WTC11 (cell line): Measurements from ENCODE around the gene CPEB4. TPM values are rescaled to one million over a fixed set of nuclear protein-coding genes. Genes with fewer than 3 reads are reported as not detected.

Experiments used
- ATAC-seq: fragments of 200-7000 bp; cut with Tn5 transposase; 2 replicates; pipeline ENCODE4 v1.10.0; 2021; ENCODE audit warnings: mild to moderate bottlenecking, moderate library complexity
- CTCF ChIA-PET: fragments of 300-600 bp; sonication (Branson Sonifier 250); formaldehyde crosslinking; loops from one replicate; lab custom pipeline; 2021; ENCODE audit warnings: antibody characterized with exemption; lab: Charles Lee
- POLR2A ChIA-PET: fragments of 350-600 bp; sonication (Branson Sonifier 250); formaldehyde crosslinking; loops from one replicate; lab custom pipeline; 2021; ENCODE audit warnings: antibody characterized with exemption; lab: Charles Lee
- DNase-seq: peaks from one replicate; pipeline ENCODE4 v3.0.0; 2021; ENCODE audit warnings: low spot score
- H3K27ac Mint-ChIP-seq: 2 replicates; pipeline ENCODE4 v1.8.0; 2021; ENCODE audit warnings: mixed read lengths
- H3K27me3 Mint-ChIP-seq: 2 replicates; pipeline ENCODE4 v1.8.0; 2021; ENCODE audit warnings: low read depth, mild to moderate bottlenecking, moderate library complexity, mixed read lengths
- H3K36me3 Mint-ChIP-seq: 2 replicates; pipeline ENCODE4 v1.8.0; 2021; ENCODE audit warnings: mixed read lengths
- H3K4me1 Mint-ChIP-seq: 2 replicates; pipeline ENCODE4 v1.8.0; 2022; ENCODE audit warnings: mixed read lengths
- H3K4me3 Mint-ChIP-seq: 2 replicates; pipeline ENCODE4 v1.8.0; 2021; ENCODE audit warnings: mild to moderate bottlenecking, moderate library complexity, mixed read lengths
- H3K9me3 Mint-ChIP-seq: 2 replicates; pipeline ENCODE4 v1.8.0; 2021; ENCODE audit warnings: mixed read lengths
- AFF4 ChIP-seq: sonication (generic); formaldehyde crosslinking; IDR thresholded peaks from 2 replicates; pipeline ENCODE4 v1.8.1; 2023; ENCODE audit warnings: mild to moderate bottlenecking, missing genetic modification reagents, borderline replicate concordance
- ATF2 ChIP-seq: sonication (generic); formaldehyde crosslinking; IDR thresholded peaks from 2 replicates; pipeline ENCODE4 v1.8.1; 2022; ENCODE audit warnings: low read depth, missing genetic modification reagents, borderline replicate concordance
- CTCF ChIP-seq: fragments of 200-600 bp; IDR thresholded peaks from 2 replicates; pipeline ENCODE4 v1.8.0; 2022; ENCODE audit warnings: antibody characterized with exemption
- ELF4 ChIP-seq: sonication (generic); formaldehyde crosslinking; IDR thresholded peaks from 2 replicates; pipeline ENCODE4 v1.8.1; 2022; ENCODE audit warnings: low read depth, mild to moderate bottlenecking, moderate library complexity, missing genetic modification reagents
- ERG ChIP-seq: fragments of 250-450 bp; sonication (Bioruptor Pico); IDR thresholded peaks from 2 replicates; pipeline ENCODE4 v1.8.0; 2021; ENCODE audit warnings: mild to moderate bottlenecking
- FOXK1 ChIP-seq: sonication (generic); formaldehyde crosslinking; IDR thresholded peaks from 2 replicates; pipeline ENCODE4 v1.8.0; 2022; ENCODE audit warnings: mild to moderate bottlenecking, moderate library complexity, missing genetic modification reagents
- FOXP1 ChIP-seq: sonication (generic); formaldehyde crosslinking; IDR thresholded peaks from 2 replicates; pipeline ENCODE4 v1.8.0; 2022; ENCODE audit warnings: missing genetic modification reagents, mild to moderate bottlenecking, moderate library complexity, borderline replicate concordance
- GRHL2 ChIP-seq: fragments of 250-450 bp; sonication (Bioruptor Pico); IDR thresholded peaks from 2 replicates; pipeline ENCODE4 v1.8.0; 2022; ENCODE audit warnings: mild to moderate bottlenecking, moderate library complexity; ENCODE audit not compliant: insufficient replicate concordance, severe bottlenecking
- IRF1 ChIP-seq: sonication (generic); formaldehyde crosslinking; IDR thresholded peaks from 2 replicates; pipeline ENCODE4 v1.8.0; 2023; ENCODE audit warnings: missing genetic modification reagents
- MLX ChIP-seq: sonication (generic); formaldehyde crosslinking; IDR thresholded peaks from 2 replicates; pipeline ENCODE4 v1.8.1; 2023; ENCODE audit warnings: mild to moderate bottlenecking, missing genetic modification reagents, moderate library complexity
- MYBL2 ChIP-seq: sonication (generic); formaldehyde crosslinking; IDR thresholded peaks from 2 replicates; pipeline ENCODE4 v1.8.1; 2023; ENCODE audit warnings: mild to moderate bottlenecking, moderate library complexity, missing genetic modification reagents
- PRDM15 ChIP-seq: sonication (generic); formaldehyde crosslinking; IDR thresholded peaks from 2 replicates; pipeline ENCODE4 v1.8.0; 2022; ENCODE audit warnings: missing genetic modification reagents
- RORB ChIP-seq: fragments of 250-450 bp; sonication (Bioruptor Pico); IDR thresholded peaks from 2 replicates; pipeline ENCODE4 v1.9.0; 2021; ENCODE audit warnings: mild to moderate bottlenecking
- SP1 ChIP-seq: sonication (generic); formaldehyde crosslinking; conservative IDR thresholded peaks from 2 replicates; pipeline ENCODE4 v1.8.1; 2022; ENCODE audit warnings: missing genetic modification reagents
- USF1 ChIP-seq: sonication (generic); formaldehyde crosslinking; IDR thresholded peaks from 2 replicates; pipeline ENCODE4 v1.8.0; 2022; ENCODE audit warnings: mild to moderate bottlenecking, missing genetic modification reagents
- USF2 ChIP-seq: sonication (generic); formaldehyde crosslinking; IDR thresholded peaks from 2 replicates; pipeline ENCODE4 v1.8.1; 2023; ENCODE audit warnings: mild to moderate bottlenecking, missing genetic modification reagents, moderate library complexity
- ZNF121 ChIP-seq: sonication (generic); formaldehyde crosslinking; IDR thresholded peaks from 2 replicates; pipeline ENCODE4 v1.8.0; 2023; ENCODE audit warnings: missing genetic modification reagents
- ZNF219 ChIP-seq: sonication (generic); formaldehyde crosslinking; IDR thresholded peaks from 2 replicates; pipeline ENCODE4 v1.8.0; 2023; ENCODE audit warnings: missing genetic modification reagents, mild to moderate bottlenecking, borderline replicate concordance
- total RNA-seq: library from RNA; stranded (reverse); gene quantifications from 3 replicates; pipeline ENCODE4 v1.2.3, GENCODE V29; 2021

CPEB4 gene
- total RNA-seq, 1 experiment from 2014 or later: 12.7 TPM

- H3K36me3 Mint-ChIP-seq: peaks cover 7% of the 10 kb centered on the region; the same call in 1 of the 2 replicates
- DNase-seq (no peak), ATAC-seq (no peak)
- TF ChIP-seq ATF2 (CRISPR knock-in tag) (no peak), RORB (CRISPR knock-in tag) (no peak), CTCF (no peak), IRF1 (CRISPR knock-in tag) (no peak)
- CTCF ChIA-PET: no interaction called here
- POLR2A ChIA-PET: no interaction called here
- H3K4me3 Mint-ChIP-seq: no peak overlapping the region
- H3K27me3 Mint-ChIP-seq: peaks cover 7% of the 10 kb centered on the region; the same call in 1 of the 2 replicates
- H3K9me3 Mint-ChIP-seq: peaks cover 29% of the 10 kb centered on the region
- H3K4me1 Mint-ChIP-seq: peaks cover 3% of the 10 kb centered on the region; the same call in 1 of the 2 replicates
- H3K27ac Mint-ChIP-seq: no peak overlapping the region
Observed at GRCh38 chr5:173848986-173849596, 39.1 kb upstream of the CPEB4 start.

- Mint-ChIP-seq H3K4me3 (no peak overlapping the region), H3K4me1 (peaks cover 3% of the 10 kb centered on the region; the same call in 1 of the 2 replicates), H3K27ac (no peak overlapping the region), H3K27me3 (peaks cover 4% of the 10 kb centered on the region; the same call in 1 of the 2 replicates), H3K9me3 (peaks cover 25% of the 10 kb centered on the region), H3K36me3 (peaks cover 7% of the 10 kb centered on the region; the same call in 1 of the 2 replicates)
- no peak for ATAC-seq
- DNase-seq: no peak
- ChIA-PET CTCF (no interaction called here), POLR2A (no interaction called here)
- TF ChIP-seq USF2 (CRISPR knock-in tag): no peak
- no peak for TF ChIP-seq FOXK1
- TF ChIP-seq ZNF219 (CRISPR knock-in tag): no peak
- no peak for TF ChIP-seq USF1 (CRISPR knock-in tag)
- no peak for TF ChIP-seq AFF4 (CRISPR knock-in tag)
- TF ChIP-seq SP1: no peak
- no peak for TF ChIP-seq ERG (CRISPR knock-in tag)
- no peak for TF ChIP-seq MLX (CRISPR knock-in tag)
- no peak for TF ChIP-seq FOXP1 (CRISPR knock-in tag)
- TF ChIP-seq ELF4 (CRISPR knock-in tag): no peak
- no peak for TF ChIP-seq RORB (CRISPR knock-in tag)
- TF ChIP-seq GRHL2 (CRISPR knock-in tag): no peak
- no peak for TF ChIP-seq ZNF121 (CRISPR knock-in tag)
- no peak for TF ChIP-seq MYBL2 (CRISPR knock-in tag)
- TF ChIP-seq PRDM15 (CRISPR knock-in tag): no peak
Observed at GRCh38 chr5:173849908-173850307, 38.2 kb upstream of the CPEB4 start.
